ENCODE measurements around the gene G6PC1.
"Not testable (repeated sequence)": the region's sequence is repeated elsewhere in the genome, so short reads cannot be mapped to it uniquely, and the experiment has no call there.

G6PC1 gene

GRCh38 chr17:42880776-42881310 is 19.8 kb upstream of the G6PC1 start:
- H3K27ac ChIP-seq (ENCODE audit: low read length) = no peak overlapping the region
- no peaks in the 10 kb centered on the region for H3K36me3 ChIP-seq (replicated peaks; ENCODE audit: low read depth, low read length)
- H3K9me3 ChIP-seq (ENCODE audit: insufficient read depth, low read length) = no peaks in the 10 kb centered on the region
- H4K20me1 ChIP-seq (ENCODE audit: insufficient read depth, low read length) = no peaks in the 10 kb centered on the region
- no peak overlapping the region for H3K9ac ChIP-seq (ENCODE audit: low read length)
- no peak for TF ChIP-seq EZH2phosphoT487 (IDR thresholded peaks at IDR 0.05; ENCODE audit: low read depth)
- TF ChIP-seq CTCF (IDR thresholded peaks at IDR 0.05; ENCODE audit: low read depth, low read length) = no peak
- H3K27me3 ChIP-seq (ENCODE audit: low read depth, low read length) = peaks cover 23% of the 10 kb centered on the region
- H3K79me2 ChIP-seq (ENCODE audit: low read length) = no peaks in the 10 kb centered on the region
- H3K4me1 ChIP-seq (ENCODE audit: low read length) = 0 out of 2 replicates have a peak, but pooled peaks cover 2% of the 10 kb centered on the region
- H3K4me2 ChIP-seq (ENCODE audit: low read length) = no peak overlapping the region
- no peak overlapping the region for H3K4me3 ChIP-seq (ENCODE audit: low read length)
- H2AFZ ChIP-seq (ENCODE audit: low read depth, low read length) = no peak overlapping the region

GRCh38 chr17:42881706-42882105 is 18.9 kb upstream of the G6PC1 start:
- H3K4me2 ChIP-seq (ENCODE audit: low read length); H3K9ac ChIP-seq (ENCODE audit: low read length); H3K36me3 ChIP-seq (replicated peaks; ENCODE audit: low read depth, low read length); H3K9me3 ChIP-seq (ENCODE audit: insufficient read depth, low read length); H3K4me1 ChIP-seq (ENCODE audit: low read length); H2AFZ ChIP-seq (ENCODE audit: low read depth, low read length); H4K20me1 ChIP-seq (ENCODE audit: insufficient read depth, low read length); H3K27ac ChIP-seq (ENCODE audit: low read length); H3K79me2 ChIP-seq (ENCODE audit: low read length); H3K4me3 ChIP-seq (ENCODE audit: low read length): not testable (repeated sequence)
- H3K27me3 ChIP-seq (ENCODE audit: low read depth, low read length) = peaks cover 23% of the 10 kb centered on the region

- Histone ChIP-seq H3K27ac (ENCODE audit: low read length) (no peak overlapping the region), H3K4me2 (ENCODE audit: low read length) (no peak overlapping the region), H3K9ac (ENCODE audit: low read length) (no peak overlapping the region), H3K4me1 (ENCODE audit: low read length) (0 out of 2 replicates have a peak, but pooled peaks cover 2% of the 10 kb centered on the region), H3K79me2 (ENCODE audit: low read length) (no peaks in the 10 kb centered on the region), H4K20me1 (ENCODE audit: insufficient read depth, low read length) (no peaks in the 10 kb centered on the region), H2AFZ (ENCODE audit: low read depth, low read length) (no peak overlapping the region), H3K36me3 (replicated peaks; ENCODE audit: low read depth, low read length) (no peaks in the 10 kb centered on the region), H3K4me3 (ENCODE audit: low read length) (no peak overlapping the region), H3K9me3 (ENCODE audit: insufficient read depth, low read length) (no peaks in the 10 kb centered on the region), H3K27me3 (ENCODE audit: low read depth, low read length) (peaks cover 23% of the 10 kb centered on the region)
- TF ChIP-seq CTCF (IDR thresholded peaks at IDR 0.05; ENCODE audit: low read depth, low read length) (no peak), EZH2phosphoT487 (IDR thresholded peaks at IDR 0.05; ENCODE audit: low read depth) (no peak)
Measured at GRCh38 chr17:42882166-42882565, 18.4 kb upstream of the G6PC1 start.

- no peaks in the 10 kb centered on the region for H4K20me1 ChIP-seq (ENCODE audit: insufficient read depth, low read length)
- peaks cover 8% of the 10 kb centered on the region for H3K27me3 ChIP-seq (ENCODE audit: low read depth, low read length)
- TF ChIP-seq EZH2phosphoT487 (IDR thresholded peaks at IDR 0.05; ENCODE audit: low read depth) (no peak), CTCF (IDR thresholded peaks at IDR 0.05; ENCODE audit: low read depth, low read length) (no peak)
- no peak overlapping the region for H3K9ac ChIP-seq (ENCODE audit: low read length)
- no peak overlapping the region for H3K4me3 ChIP-seq (ENCODE audit: low read length)
- no peaks in the 10 kb centered on the region for H3K9me3 ChIP-seq (ENCODE audit: insufficient read depth, low read length)
- no peak overlapping the region for H3K27ac ChIP-seq (ENCODE audit: low read length)
- no peak overlapping the region for H2AFZ ChIP-seq (ENCODE audit: low read depth, low read length)
- no peaks in the 10 kb centered on the region for H3K79me2 ChIP-seq (ENCODE audit: low read length)
- no peaks in the 10 kb centered on the region for H3K4me1 ChIP-seq (ENCODE audit: low read length)
- no peaks in the 10 kb centered on the region for H3K36me3 ChIP-seq (replicated peaks; ENCODE audit: low read depth, low read length)
- no peak overlapping the region for H3K4me2 ChIP-seq (ENCODE audit: low read length)
Measured at GRCh38 chr17:42883802-42884558, 16.6 kb upstream of the G6PC1 start.

GRCh38 chr17:42885806-42886205 is 14.8 kb upstream of the G6PC1 start:
- H3K4me2 ChIP-seq (ENCODE audit: low read length); H3K27ac ChIP-seq (ENCODE audit: low read length); H3K9ac ChIP-seq (ENCODE audit: low read length): not testable (repeated sequence)

More at GRCh38 chr17:42885806-42886205, 14.8 kb upstream of the G6PC1 start:
- not testable (repeated sequence) for H3K4me1 ChIP-seq (ENCODE audit: low read length); H3K36me3 ChIP-seq (replicated peaks; ENCODE audit: low read depth, low read length); H3K4me3 ChIP-seq (ENCODE audit: low read length); H3K79me2 ChIP-seq (ENCODE audit: low read length); H3K9me3 ChIP-seq (ENCODE audit: insufficient read depth, low read length); H2AFZ ChIP-seq (ENCODE audit: low read depth, low read length); H3K27me3 ChIP-seq (ENCODE audit: low read depth, low read length); H4K20me1 ChIP-seq (ENCODE audit: insufficient read depth, low read length)

Measured in OCI-LY3 (cell line).